Spleen (tissue), 11 donors: ENCODE data around the gene ZNF335. TPM values are rescaled to one million over a fixed set of nuclear protein-coding genes. Genes with fewer than 3 reads are reported as not detected.

Source experiments
- DNase-seq: peaks from one replicate; pipeline ENCODE4 v3.0.0-alpha.2; 2020
- H3K27ac ChIP-seq, 8 donors: fragments of 200-600 bp; sonication (generic) in 7 of 8; 1 replicate in 4 of 8; 2 replicates in 4 of 8; pipeline versions ENCODE4 v1.5.0 to v1.8.0; 2016 to 2021; ENCODE audit warnings: inconsistent platforms in 4 of 8, mild to moderate bottlenecking in 4 of 8, moderate library complexity in 1 of 8
- H3K27me3 ChIP-seq, 7 donors: fragments of 200-600 bp; sonication (generic) in 6 of 7; replicated peaks in 1 of 7; 1 replicate in 4 of 7; 2 replicates in 3 of 7; pipeline versions ENCODE4 v1.5.0 to v1.8.0; 2016 to 2021; ENCODE audit warnings: inconsistent platforms in 3 of 7, mild to moderate bottlenecking in 1 of 7
- H3K36me3 ChIP-seq, 6 donors: fragments of 200-600 bp; sonication (generic) in 5 of 6; 1 replicate in 4 of 6; 2 replicates in 2 of 6; pipeline versions ENCODE4 v1.5.0 to v1.8.0; 2016 to 2021; ENCODE audit warnings: inconsistent platforms in 2 of 6
- H3K4me1 ChIP-seq, 6 donors: fragments of 200-600 bp; sonication (generic) in 5 of 6; 1 replicate in 3 of 6; 2 replicates in 3 of 6; pipeline versions ENCODE4 v1.5.0 to v1.8.0; 2016 to 2021; ENCODE audit warnings: inconsistent platforms in 3 of 6
- H3K4me3 ChIP-seq, 8 donors: fragments of 200-600 bp; sonication (generic) in 7 of 8; 1 replicate in 4 of 8; 2 replicates in 4 of 8; pipeline versions ENCODE4 v1.5.0 to v1.8.0; 2016 to 2021; ENCODE audit warnings: inconsistent platforms in 4 of 8, mild to moderate bottlenecking in 4 of 8, moderate library complexity in 2 of 8
- H3K9me3 ChIP-seq, 8 donors: fragments of 200-600 bp; sonication (generic) in 7 of 8; 1 replicate in 4 of 8; 2 replicates in 4 of 8; pipeline versions ENCODE4 v1.5.0 to v1.8.0; 2016 to 2021; ENCODE audit warnings: inconsistent platforms in 4 of 8
- POLR2A ChIP-seq, 3 donors: fragments of 450-650 bp; IDR thresholded peaks; one replicate each; pipeline ENCODE4 v1.5.1; 2017; ENCODE audit warnings: antibody characterized with exemption in 3 of 3, mild to moderate bottlenecking in 1 of 3
- POLR2AphosphoS5 ChIP-seq, 3 donors: sonication (generic); formaldehyde crosslinking; IDR thresholded peaks; one replicate each; pipeline ENCODE4 v1.5.1; 2017; ENCODE audit warnings: antibody characterized with exemption in 3 of 3
- WGBS, 5 donors: extraction: QIAGEN DNeasy Blood & Tissue Kit in 3 of 5; methylation state at CpG; one replicate each; pipeline versions ENCODE4 v1.1.5 to v1.1.7; 2013 to 2018; 5-methylcytosine and 5-hydroxymethylcytosine counted together
- intact Hi-C: fragments of 100-400 bp; cut with DNase I; formaldehyde crosslinking; loops from one replicate; pipeline ENCODE4 v1.15.0; 2023; ENCODE audit warnings: low total_unique reads
- polyA plus RNA-seq, 3 donors: library from polyadenylated mRNA; stranded (reverse); fragments of 200-250 nt; gene quantifications; one replicate each; pipeline ENCODE4 v1.2.1, GENCODE V29; 2013
- total RNA-seq, 7 donors: library from RNA; depleted of rRNA in 3 of 7; stranded (reverse); fragments of >200 nt in 3 of 7; fragmentation: NEBNext Ultra II Directional in 4 of 7; extraction: Animal tissue kit (Norgen Biotek cat#: 25700) in 4 of 7; gene quantifications; one replicate each; pipeline versions ENCODE4 v1.1.0 to v1.2.1, GENCODE V29; 2016 to 2021
- TF ChIP-seq, protein P1 (sequence below), 11 experiments: fragments of 200-600 bp in 7 of 11; fragments of 450-650 bp in 4 of 11; sonication (generic) in 4 of 11; IDR thresholded peaks in 8 of 11; conservative IDR thresholded peaks in 3 of 11; 1 replicate in 7 of 11; 2 replicates in 4 of 11; pipeline versions ENCODE4 v1.4.0 to v1.8.0; 2016 to 2021; ENCODE audit warnings: antibody characterized with exemption in 11 of 11, inconsistent platforms in 4 of 11, mild to moderate bottlenecking in 1 of 11
- donor health status: healthy with polysubstance abuse.
- donor health status: DM: no; HTN: no; CAD: no; lungs with moderate emphysema.
- donor health status: DM: no; HTN: no; CAD: no.
- donor health status: Bipolar disorder and iron deficiency.
- donor health status: healthy.
- donor health status: DM: no; HTN: no; CAD: no.
- donor health status: DM: yes; HTN: yes; CAD: no.

The ZNF335 gene
- total and polyA plus RNA-seq, 10 donors: 8.2 to 46.3 (median 32.5) TPM

DNA sequence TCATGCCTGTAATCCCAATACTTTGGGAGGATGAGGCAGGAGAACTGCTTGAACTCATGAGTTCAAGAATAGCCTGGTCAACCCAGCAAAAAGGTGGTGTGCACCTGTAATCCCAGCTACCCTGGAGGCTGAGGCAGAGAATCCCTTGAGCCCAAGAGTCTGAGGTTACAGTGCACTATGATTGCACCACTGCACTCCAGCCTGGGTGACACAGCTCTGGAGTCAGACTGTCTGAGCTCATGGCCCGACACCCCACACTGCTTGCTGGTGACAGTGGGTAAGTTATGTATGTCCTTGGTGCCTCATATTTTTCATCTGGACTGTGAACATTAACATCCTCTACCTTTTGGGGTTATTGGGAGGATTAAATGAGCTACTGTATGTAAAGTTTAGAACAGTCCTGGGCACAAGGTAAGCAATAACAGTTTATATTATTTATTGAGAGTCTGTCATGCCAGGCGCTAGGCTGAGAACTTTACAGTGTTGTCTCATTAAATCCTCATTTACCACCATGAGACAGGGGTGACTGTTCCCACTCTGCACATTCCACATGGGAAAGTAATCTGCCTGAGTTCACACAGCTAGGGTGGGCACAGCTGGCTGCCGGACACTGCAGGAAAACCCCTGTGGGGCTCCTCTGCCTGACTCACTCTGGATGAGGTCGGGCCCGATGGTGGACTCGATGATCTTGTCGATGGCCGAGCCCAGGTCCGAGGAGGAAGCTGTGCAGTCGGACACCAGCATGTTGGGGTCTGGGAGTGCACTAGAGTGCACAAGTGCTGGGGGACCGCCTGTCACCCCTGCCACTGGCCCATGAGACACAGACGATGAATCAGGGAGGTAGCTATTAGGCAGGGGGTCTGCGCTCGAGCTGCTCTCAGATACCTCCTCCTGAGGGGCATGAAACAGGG, 2.9 kb downstream of the ZNF335 start:
- peak in 1 of 3 donors; percentile 9 for TF ChIP-seq POLR2AphosphoS5 (IDR thresholded peaks at IDR 0.05)
- TF ChIP-seq, protein P1, sequence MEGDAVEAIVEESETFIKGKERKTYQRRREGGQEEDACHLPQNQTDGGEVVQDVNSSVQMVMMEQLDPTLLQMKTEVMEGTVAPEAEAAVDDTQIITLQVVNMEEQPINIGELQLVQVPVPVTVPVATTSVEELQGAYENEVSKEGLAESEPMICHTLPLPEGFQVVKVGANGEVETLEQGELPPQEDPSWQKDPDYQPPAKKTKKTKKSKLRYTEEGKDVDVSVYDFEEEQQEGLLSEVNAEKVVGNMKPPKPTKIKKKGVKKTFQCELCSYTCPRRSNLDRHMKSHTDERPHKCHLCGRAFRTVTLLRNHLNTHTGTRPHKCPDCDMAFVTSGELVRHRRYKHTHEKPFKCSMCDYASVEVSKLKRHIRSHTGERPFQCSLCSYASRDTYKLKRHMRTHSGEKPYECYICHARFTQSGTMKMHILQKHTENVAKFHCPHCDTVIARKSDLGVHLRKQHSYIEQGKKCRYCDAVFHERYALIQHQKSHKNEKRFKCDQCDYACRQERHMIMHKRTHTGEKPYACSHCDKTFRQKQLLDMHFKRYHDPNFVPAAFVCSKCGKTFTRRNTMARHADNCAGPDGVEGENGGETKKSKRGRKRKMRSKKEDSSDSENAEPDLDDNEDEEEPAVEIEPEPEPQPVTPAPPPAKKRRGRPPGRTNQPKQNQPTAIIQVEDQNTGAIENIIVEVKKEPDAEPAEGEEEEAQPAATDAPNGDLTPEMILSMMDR (IDR thresholded peaks at IDR 0.05 in 8 of 11, conservative IDR thresholded peaks at IDR 0.05 in 3 of 11): no peak
- peak overlapping the region in 5 of 8 donors; percentile 44 to 100 (median 99) for H3K27ac ChIP-seq
- peak overlapping the region in 1 of 8 donors; percentile 99 for H3K4me3 ChIP-seq
- peaks cover 15 to 48% (median 39%) of the 10 kb centered on the region in 6 donors for H3K4me1 ChIP-seq
- 84 to 90% (median 86%) methylated on average over 10 to 14 of the region's 14 CpGs for WGBS, 5 donors
- H3K27me3 ChIP-seq: no peaks in the 10 kb centered on the region
- DNase-seq: peak; percentile 81
- no peaks in the 10 kb centered on the region for H3K9me3 ChIP-seq
- peaks cover 0 to 59% (median 55%) of the 10 kb centered on the region in 6 donors for H3K36me3 ChIP-seq
- intact Hi-C loops: loop anchor here (10.0 kb wide), 1 partner anchor 154 kb away; the partner anchor contains the start of gene UBE2C

DNA sequence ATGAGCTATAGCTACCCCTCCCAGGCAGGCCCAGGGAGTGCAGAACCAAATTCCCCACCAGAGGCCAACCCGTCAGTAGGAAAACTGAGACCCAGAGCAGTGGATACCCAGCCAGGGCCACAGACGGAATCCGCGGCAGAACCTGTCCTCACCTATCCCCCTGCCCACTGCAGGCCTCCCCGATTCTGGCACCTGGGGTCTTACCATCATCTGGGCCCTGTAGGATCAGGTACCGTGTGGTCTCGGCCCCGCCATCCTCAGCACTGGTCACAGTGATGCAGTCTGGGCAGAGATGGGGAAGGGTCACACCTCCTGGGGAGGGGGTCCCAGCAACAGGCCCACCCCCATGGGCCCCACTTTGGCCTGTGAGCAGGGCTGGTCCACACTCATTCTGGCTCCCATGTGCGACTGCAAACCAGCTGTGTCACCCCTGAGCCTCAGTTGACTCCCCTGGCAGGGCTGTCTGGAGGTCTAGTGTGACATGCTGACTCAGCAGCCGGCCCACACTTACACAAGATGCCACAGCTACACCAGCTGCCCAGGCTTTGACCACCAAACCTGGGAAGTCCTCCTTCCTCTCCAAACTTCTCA, 3.8 kb downstream of the ZNF335 start:
- intact Hi-C loops: loop anchor here (10.0 kb wide), 1 partner anchor 153 kb away; the partner anchor contains the start of gene UBE2C
- WGBS, 5 donors: 76 to 93% (median 88%) methylated on average over 7 to 10 of the region's 10 CpGs
- no peak for DNase-seq
- Histone ChIP-seq H3K27ac (no peak overlapping the region), H3K9me3 (no peaks in the 10 kb centered on the region), H3K27me3 (no peaks in the 10 kb centered on the region), H3K36me3 (peaks cover 4 to 67% (median 64%) of the 10 kb centered on the region in 6 donors), H3K4me1 (peaks cover 15 to 49% (median 39%) of the 10 kb centered on the region in 6 donors), H3K4me3 (no peak overlapping the region)
- no peak for TF ChIP-seq POLR2AphosphoS5 (IDR thresholded peaks at IDR 0.05)
- no peak for TF ChIP-seq POLR2A (IDR thresholded peaks at IDR 0.05)
- TF ChIP-seq, protein P1 (IDR thresholded peaks at IDR 0.05 in 8 of 11, conservative IDR thresholded peaks at IDR 0.05 in 3 of 11): no peak

DNA sequence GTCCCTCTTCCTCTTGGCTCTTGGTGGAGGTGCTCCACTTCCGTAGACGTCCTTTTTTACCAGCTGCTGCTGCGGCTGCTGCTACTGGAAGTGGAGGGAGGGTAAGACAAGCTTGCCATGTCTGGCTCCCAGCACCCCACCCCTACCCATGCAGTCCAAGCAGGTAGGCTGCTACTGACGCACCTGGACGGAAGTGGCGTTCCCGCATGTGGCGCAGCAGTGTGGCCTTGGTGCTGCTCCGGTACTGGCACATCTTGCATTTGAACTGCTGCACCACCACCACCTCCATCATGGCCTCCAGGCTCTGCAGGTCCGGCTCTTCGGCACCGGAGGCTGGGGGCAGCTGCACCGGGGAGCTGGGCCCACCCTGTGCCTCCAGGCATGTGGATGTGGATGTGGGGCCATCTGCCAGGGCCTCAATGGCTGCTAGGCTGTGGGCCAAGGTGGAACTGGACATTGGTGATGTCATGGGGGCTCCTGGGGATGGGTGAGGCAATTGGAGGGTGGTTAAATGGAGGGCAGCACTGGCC, 4.4 kb downstream of the ZNF335 start:
- Histone ChIP-seq H3K9me3 (no peaks in the 10 kb centered on the region), H3K4me1 (peaks cover 15 to 45% (median 35%) of the 10 kb centered on the region in 6 donors), H3K27me3 (no peaks in the 10 kb centered on the region), H3K27ac (no peak overlapping the region), H3K4me3 (no peak overlapping the region), H3K36me3 (peaks cover 6 to 73% (median 69%) of the 10 kb centered on the region in 6 donors)
- DNase-seq: no peak
- intact Hi-C loops: loop anchor here (10.0 kb wide), 1 partner anchor 153 kb away; the partner anchor contains the start of gene UBE2C
- 94 to 98% (median 96%) methylated on average over 5 to 13 of the region's 13 CpGs for WGBS, 5 donors
- TF ChIP-seq POLR2A (IDR thresholded peaks at IDR 0.05) (no peak), POLR2AphosphoS5 (IDR thresholded peaks at IDR 0.05) (no peak)
- TF ChIP-seq, protein P1 (IDR thresholded peaks at IDR 0.05 in 8 of 11, conservative IDR thresholded peaks at IDR 0.05 in 3 of 11): no peak
